Spleen (tissue), 7 donors: ENCODE data around the gene GALNT18.

ENCODE experiments used
- CTCF ChIP-seq, 11 experiments: fragments of 200-600 bp in 7 of 11; fragments of 450-650 bp in 4 of 11; sonication (generic) in 4 of 11; IDR thresholded peaks in 8 of 11; conservative IDR thresholded peaks in 3 of 11; 1 replicate in 7 of 11; 2 replicates in 4 of 11; pipeline versions ENCODE4 v1.4.0 to v1.8.0; 2016 to 2021; ENCODE audit warnings: antibody characterized with exemption in 11 of 11, inconsistent platforms in 4 of 11, mild to moderate bottlenecking in 1 of 11
- POLR2A ChIP-seq, 3 donors: fragments of 450-650 bp; IDR thresholded peaks; one replicate each; pipeline ENCODE4 v1.5.1; 2017; ENCODE audit warnings: antibody characterized with exemption in 3 of 3, mild to moderate bottlenecking in 1 of 3
- donor health status: DM: no; HTN: no; CAD: no; lungs with moderate emphysema.
- donor health status: DM: no; HTN: no; CAD: no.
- donor health status: DM: no; HTN: no; CAD: no.

- TF ChIP-seq CTCF (IDR thresholded peaks at IDR 0.05 in 8 of 11, conservative IDR thresholded peaks at IDR 0.05 in 3 of 11) (no peak), POLR2A (IDR thresholded peaks at IDR 0.05) (no peak)
These were observed 215.2 kb downstream of the GALNT18 start for GRCh38 chr11:11406652-11407051.
